IMR-90 (cell line): Measurements from ENCODE around the gene SLC8A1. TPM values are rescaled to one million over a fixed set of nuclear protein-coding genes. Genes with fewer than 3 reads are reported as not detected.

Source experiments
- ATAC-seq: fragments of 200-7000 bp; cut with Tn5 transposase; 2 replicates; pipeline ENCODE4 v1.9.1; 2020; ENCODE audit warnings: low read depth, mild to moderate bottlenecking, moderate library complexity
- BruUV-seq: library from RNA; stranded (reverse); fragments of 400-500 nt; replicated peaks from 2 replicates; lab custom pipeline; 2021; lab: Mats Ljungman, UMichigan
- CTCF ChIA-PET: fragments of 300-600 bp; formaldehyde crosslinking; extraction: SDS; loops from one replicate; lab custom pipeline; 2021; ENCODE audit warnings: antibody characterized with exemption; lab: Yijun Ruan, JAX
- POLR2A ChIA-PET: fragments of 300-600 bp; sonication (Branson Sonifier 250); formaldehyde crosslinking; loops from one replicate; lab custom pipeline; 2022; ENCODE audit warnings: antibody characterized with exemption; ENCODE audit not compliant: unreplicated experiment; lab: Charles Lee
- DNase-seq: peaks from one replicate; pipeline ENCODE4 v3.0.0; 2013
- H2AFZ ChIP-seq: replicated peaks from 2 replicates; pipeline ENCODE3; 2013; ENCODE audit warnings: low read length, mild to moderate bottlenecking; ENCODE audit not compliant: poor library complexity
- H2AK5ac ChIP-seq: 2 replicates; pipeline ENCODE4 v1.6.1; 2013; ENCODE audit warnings: low read depth, low read length, inconsistent platforms
- H2AK9ac ChIP-seq: replicated peaks from 2 replicates; pipeline ENCODE3; 2013; ENCODE audit warnings: mild to moderate bottlenecking, low read depth, low read length, moderate library complexity; ENCODE audit not compliant: poor library complexity
- H2BK120ac ChIP-seq: 2 replicates; pipeline ENCODE4 v1.6.1; 2013; ENCODE audit warnings: low read depth, low read length, inconsistent platforms
- H2BK15ac ChIP-seq: 3 replicates; pipeline ENCODE4 v1.6.1; 2013; ENCODE audit warnings: low read depth, low read length, inconsistent platforms
- H2BK20ac ChIP-seq: 2 replicates; pipeline ENCODE4 v1.6.1; 2013; ENCODE audit warnings: low read depth, mild to moderate bottlenecking, inconsistent platforms, low read length, moderate library complexity
- H2BK5ac ChIP-seq: 2 replicates; pipeline ENCODE4 v1.6.1; 2013; ENCODE audit warnings: mild to moderate bottlenecking, low read depth, low read length, inconsistent platforms; ENCODE audit not compliant: poor library complexity, severe bottlenecking
- H3K14ac ChIP-seq: replicated peaks from 2 replicates; pipeline ENCODE4 v1.6.1; 2013; ENCODE audit warnings: low read depth, low read length, inconsistent platforms
- H3K18ac ChIP-seq: 2 replicates; pipeline ENCODE4 v1.6.1; 2013; ENCODE audit warnings: low read depth, low read length, control low read depth
- H3K23ac ChIP-seq: 2 replicates; pipeline ENCODE4 v1.6.1; 2013; ENCODE audit warnings: low read depth, low read length, inconsistent platforms
- H3K27ac ChIP-seq: 2 replicates; pipeline ENCODE4 v1.5.1; 2013; ENCODE audit warnings: mild to moderate bottlenecking, control low read depth, low read length; ENCODE audit not compliant: insufficient read depth
- H3K27me3 ChIP-seq: 2 replicates; pipeline ENCODE4 v1.6.1; 2013; ENCODE audit warnings: low read length; ENCODE audit not compliant: control insufficient read depth, insufficient read depth
- H3K36me3 ChIP-seq: 2 replicates; pipeline ENCODE4 v1.6.1; 2013; ENCODE audit warnings: low read length, mixed read lengths; ENCODE audit not compliant: control insufficient read depth, insufficient read depth
- H3K4ac ChIP-seq: 2 replicates; pipeline ENCODE4 v1.6.1; 2013; ENCODE audit warnings: low read depth, low read length, inconsistent platforms
- H3K4me1 ChIP-seq: 2 replicates; pipeline ENCODE4 v1.6.1; 2013; ENCODE audit warnings: low read length, mixed read lengths; ENCODE audit not compliant: control insufficient read depth, insufficient read depth
- H3K4me2 ChIP-seq: 2 replicates; pipeline ENCODE4 v1.6.1; 2013; ENCODE audit warnings: low read depth, mild to moderate bottlenecking, control low read depth, low read length, moderate library complexity
- H3K4me3 ChIP-seq: 2 replicates; pipeline ENCODE4 v1.5.1; 2013; ENCODE audit warnings: low read depth, mild to moderate bottlenecking, control low read depth, low read length, moderate library complexity; ENCODE audit not compliant: insufficient read depth
- H3K56ac ChIP-seq: 2 replicates; pipeline ENCODE4 v1.6.1; 2013; ENCODE audit warnings: low read length, inconsistent platforms; ENCODE audit not compliant: insufficient read depth; ENCODE audit errors: extremely low read depth
- H3K79me1 ChIP-seq, 2 experiments: 2 replicates each; pipeline ENCODE4 v1.6.1; 2013; ENCODE audit warnings: low read length in 2 of 2, inconsistent platforms in 1 of 2, low read depth in 1 of 2
- H3K9ac ChIP-seq: 2 replicates; pipeline ENCODE4 v1.6.1; 2013; ENCODE audit warnings: low read depth, low read length, control low read depth
- H3K9me1 ChIP-seq: 2 replicates; pipeline ENCODE4 v1.6.1; 2013; ENCODE audit warnings: low read length, inconsistent platforms; ENCODE audit not compliant: insufficient read depth
- H3K9me3 ChIP-seq: 2 replicates; pipeline ENCODE4 v1.6.1; 2013; ENCODE audit warnings: low read length; ENCODE audit not compliant: control insufficient read depth, insufficient read depth
- H4K20me1 ChIP-seq: 2 replicates; pipeline ENCODE4 v1.6.1; 2013; ENCODE audit warnings: low read length, inconsistent platforms; ENCODE audit not compliant: insufficient read depth
- H4K5ac ChIP-seq: 2 replicates; pipeline ENCODE4 v1.6.1; 2013; ENCODE audit warnings: mild to moderate bottlenecking, low read depth, low read length, control low read depth
- H4K8ac ChIP-seq, 2 experiments: 2 replicates each; pipeline ENCODE4 v1.6.1; 2013; ENCODE audit warnings: low read depth in 2 of 2, low read length in 2 of 2, control low read depth in 1 of 2, inconsistent platforms in 1 of 2
- H4K91ac ChIP-seq: 2 replicates; pipeline ENCODE4 v1.6.1; 2013; ENCODE audit warnings: low read depth, low read length, inconsistent platforms; ENCODE audit not compliant: insufficient read depth
- CEBPB ChIP-seq: IDR thresholded peaks from 2 replicates; pipeline ENCODE4 v1.6.1; 2012; ENCODE audit warnings: low read depth, low read length, improper control_type of control experiment
- ELK1 ChIP-seq: fragments of 150-350 bp; IDR thresholded peaks from 2 replicates; pipeline ENCODE4 v1.6.1; 2016; ENCODE audit warnings: low read depth, mild to moderate bottlenecking, low read length, moderate library complexity, borderline replicate concordance
- FOS ChIP-seq: fragments of 150-350 bp; IDR thresholded peaks from 2 replicates; pipeline ENCODE4 v1.6.1; 2016; ENCODE audit warnings: low read depth, low read length
- MAFK ChIP-seq: IDR thresholded peaks from 2 replicates; pipeline ENCODE4 v1.6.1; 2012; ENCODE audit warnings: low read depth, low read length, improper control_type of control experiment
- MAZ ChIP-seq: IDR thresholded peaks from 2 replicates; pipeline ENCODE4 v1.6.1; 2012; ENCODE audit warnings: low read depth, mild to moderate bottlenecking, low read length, improper control_type of control experiment, moderate library complexity, borderline replicate concordance
- RAD21 ChIP-seq: IDR thresholded peaks from 2 replicates; pipeline ENCODE4 v1.6.1; 2012; ENCODE audit warnings: low read length, improper control_type of control experiment
- RCOR1 ChIP-seq: IDR thresholded peaks from 2 replicates; pipeline ENCODE4 v1.6.1; 2012; ENCODE audit warnings: mild to moderate bottlenecking, low read length, improper control_type of control experiment; ENCODE audit not compliant: insufficient replicate concordance
- RFX5 ChIP-seq: IDR thresholded peaks from 2 replicates; pipeline ENCODE4 v1.8.0; 2012; ENCODE audit warnings: low read depth, mild to moderate bottlenecking, low read length, moderate library complexity
- USF2 ChIP-seq: fragments of 150-350 bp; IDR thresholded peaks from 2 replicates; pipeline ENCODE4 v1.6.1; 2017; ENCODE audit warnings: mild to moderate bottlenecking, antibody characterized with exemption, low read length, low read depth
- WGBS, 2 experiments: methylation state at CpG; one replicate each; pipeline versions ENCODE4 v1.1.5 to v1.1.7; 2013; ENCODE audit warnings: missing lambda C conversion rate in 2 of 2; ENCODE audit not compliant: insufficient read length in 1 of 2; ENCODE audit errors: extremely low coverage in 2 of 2; 5-methylcytosine and 5-hydroxymethylcytosine counted together
- dilution Hi-C: fragments of 300-500 bp; cut with HindIII; formaldehyde crosslinking; loops from one replicate; pipeline ENCODE4 v1.14.3; 2018; ENCODE audit warnings: low sequenced_read_pairs; ENCODE audit not compliant: unreplicated experiment
- in situ Hi-C: fragments of 300-500 bp; cut with MboI; formaldehyde crosslinking; loops from 3 replicates; pipeline ENCODE4 v1.14.3; 2019; ENCODE audit warnings: low sequenced_read_pairs, inconsistent platforms, mixed read lengths
- intact Hi-C: fragments of 100-400 bp; cut with micrococcal nuclease; formaldehyde crosslinking; loops from 2 replicates; pipeline ENCODE4 v1.10.0; 2022
- polyA plus RNA-seq, 3 experiments: library from polyadenylated mRNA; depleted of rRNA; stranded (reverse); fragments of >200 nt; gene quantifications; 2 replicates each; pipeline ENCODE4 v1.2.3, GENCODE V29; 2012; ENCODE audit warnings: low replicate concordance in 1 of 3
- total RNA-seq: library from RNA; depleted of rRNA; stranded (reverse); fragments of >200 nt; gene quantifications from 2 replicates; pipeline ENCODE4 v1.2.3, GENCODE V29; 2012

The SLC8A1 gene
- total and polyA plus RNA-seq, 2 of the 4 experiments (the other 2 are of a cell fraction), result 7.7 to 57.0 TPM

- Histone ChIP-seq H3K27ac (no peak overlapping the region), H3K14ac (no peak overlapping the region), H2AFZ (no peak overlapping the region), H3K56ac (no peak overlapping the region), H2AK5ac (no peak overlapping the region), H3K18ac (peak overlapping the region; percentile 58; the same call in 1 of the 2 replicates), H2BK120ac (no peak overlapping the region), H4K20me1 (no peaks in the 10 kb centered on the region), H3K23ac (no peak overlapping the region), H4K91ac (no peak overlapping the region), H4K5ac (no peak overlapping the region; the same call in 1 of the 2 replicates), H3K9ac (no peak overlapping the region), H3K4me3 (no peak overlapping the region), H2BK15ac (no peak overlapping the region), H2AK9ac (no peak overlapping the region), H3K9me1 (no peaks in the 10 kb centered on the region; the same call in 1 of the 2 replicates), H3K36me3 (no peaks in the 10 kb centered on the region), H3K27me3 (no peaks in the 10 kb centered on the region), H2BK5ac (no peak overlapping the region), H4K8ac (no peak overlapping the region), H2BK20ac (no peak overlapping the region), H3K9me3 (no peaks in the 10 kb centered on the region), H3K4ac (0 out of 2 replicates have a peak overlapping the region, but pooled peaks have one; percentile 20), H3K4me2 (no peak overlapping the region), H3K79me1 (peaks cover 7% of the 10 kb centered on the region in 2 experiments; a peak in 3 of 4 replicates), H3K4me1 (peaks cover 6% of the 10 kb centered on the region)
- no peak for TF ChIP-seq FOS
- no peak for TF ChIP-seq ELK1
- no peak for TF ChIP-seq RFX5
- TF ChIP-seq MAZ, result no peak
- no peak for TF ChIP-seq MAFK
- no peak for TF ChIP-seq RAD21
- no peak for TF ChIP-seq USF2
- no peak for TF ChIP-seq CEBPB
- TF ChIP-seq RCOR1, result no peak
- no CpG with 5 or more reads among the region's 4 CpGs for WGBS, 2 experiments
- no peak for ATAC-seq
- DNase-seq, result peak; percentile 37
- ChIA-PET POLR2A (no interaction called here), CTCF (interaction anchor here (0.8 to 1.3 kb wide), 2 partner anchors 17 to 327 kb away, joined by 3 read pairs; no protein-coding TSS in a partner anchor)
- no TSS peak for BruUV-seq
- dilution Hi-C loops, result no loop called here
- intact Hi-C loops, result no loop called here
- in situ Hi-C loops, result no loop called here
Measured at GRCh38 chr2:40227210-40227609, 224.7 kb downstream of the SLC8A1 start.
